ENCODE measurements around the gene FSTL5. TPM values are rescaled to one million over a fixed set of nuclear protein-coding genes. Genes with fewer than 3 reads are reported as not detected.

Gene FSTL5
- polyA plus RNA-seq, 3 donors = not detected

GRCh38 chr4:162075726-162076125, 88.1 kb downstream of the FSTL5 start:
- no peak overlapping the region for H3K27ac ChIP-seq (ENCODE audit: low read depth in 1 of 2, low read length in 2 of 2)
- H3K27ac Mint-ChIP-seq = no peak overlapping the region
- no peaks in the 10 kb centered on the region for H3K4me1 Mint-ChIP-seq
- H3K9me3 ChIP-seq (replicated peaks in 1 of 2; ENCODE audit: control insufficient read depth in 1 of 2, insufficient read depth in 1 of 2, low read length in 2 of 2) = no peaks in the 10 kb centered on the region
- no peaks in the 10 kb centered on the region for H3K36me3 ChIP-seq (replicated peaks in 1 of 2; ENCODE audit: control insufficient read depth in 1 of 2, insufficient read depth in 2 of 2, low read length in 2 of 2)
- H3K27me3 ChIP-seq (ENCODE audit: control insufficient read depth in 2 of 2, insufficient read depth in 2 of 2, low read length in 2 of 2) = no peaks in the 10 kb centered on the region
- H3K4me3 Mint-ChIP-seq = no peak overlapping the region
- H4K20me1 ChIP-seq (ENCODE audit: insufficient read depth, low read length) = no peaks in the 10 kb centered on the region
- no peak for TF ChIP-seq CTCF (IDR thresholded peaks at IDR 0.05)
- no peak overlapping the region for H3K9ac ChIP-seq (ENCODE audit: insufficient read depth, low read length, poor library complexity, severe bottlenecking)
- no peak for DNase-seq
- H3K4me3 ChIP-seq (replicated peaks in 1 of 3; ENCODE audit: low read depth in 2 of 3, low read length in 3 of 3) = no peak overlapping the region
- no peaks in the 10 kb centered on the region for H3K27me3 Mint-ChIP-seq (ENCODE audit: low read depth in 3 of 3)
- H3K9me3 Mint-ChIP-seq = no peaks in the 10 kb centered on the region
- no peak overlapping the region for H2AFZ ChIP-seq (ENCODE audit: insufficient read depth, low read depth, low read length, poor library complexity, severe bottlenecking)
- no peak overlapping the region for H3K4me2 ChIP-seq (replicated peaks; ENCODE audit: extremely low read depth, low read length, poor library complexity, severe bottlenecking)
- H3K79me2 ChIP-seq (ENCODE audit: insufficient read depth, low read length) = no peaks in the 10 kb centered on the region
- H3K4me1 ChIP-seq (ENCODE audit: control insufficient read depth in 1 of 2, insufficient read depth in 2 of 2, low read length in 2 of 2) = no peaks in the 10 kb centered on the region
- intact Hi-C loops (cut with micrococcal nuclease) = no loop called here
- H3K36me3 Mint-ChIP-seq = no peaks in the 10 kb centered on the region
- WGBS (ENCODE audit: insufficient coverage) = no CpG with 5 or more reads among the region's 2 CpGs

- Histone ChIP-seq H3K4me2 (replicated peaks; ENCODE audit: extremely low read depth, low read length, poor library complexity, severe bottlenecking) (no peak overlapping the region), H2AFZ (ENCODE audit: insufficient read depth, low read depth, low read length, poor library complexity, severe bottlenecking) (no peak overlapping the region), H3K9ac (ENCODE audit: insufficient read depth, low read length, poor library complexity, severe bottlenecking) (no peak overlapping the region), H3K79me2 (ENCODE audit: insufficient read depth, low read length) (no peaks in the 10 kb centered on the region), H3K27me3 (ENCODE audit: control insufficient read depth in 2 of 2, insufficient read depth in 2 of 2, low read length in 2 of 2) (no peaks in the 10 kb centered on the region), H3K27ac (ENCODE audit: low read depth in 1 of 2, low read length in 2 of 2) (no peak overlapping the region), H3K9me3 (replicated peaks in 1 of 2; ENCODE audit: control insufficient read depth in 1 of 2, insufficient read depth in 1 of 2, low read length in 2 of 2) (no peaks in the 10 kb centered on the region), H3K4me1 (ENCODE audit: control insufficient read depth in 1 of 2, insufficient read depth in 2 of 2, low read length in 2 of 2) (no peaks in the 10 kb centered on the region), H3K4me3 (replicated peaks in 1 of 3; ENCODE audit: low read depth in 2 of 3, low read length in 3 of 3) (no peak overlapping the region), H4K20me1 (ENCODE audit: insufficient read depth, low read length) (no peaks in the 10 kb centered on the region), H3K36me3 (replicated peaks in 1 of 2; ENCODE audit: control insufficient read depth in 1 of 2, insufficient read depth in 2 of 2, low read length in 2 of 2) (no peaks in the 10 kb centered on the region)
- H3K4me1 Mint-ChIP-seq = no peaks in the 10 kb centered on the region
- H3K27me3 Mint-ChIP-seq (ENCODE audit: low read depth in 3 of 3) = no peaks in the 10 kb centered on the region
- intact Hi-C loops (cut with micrococcal nuclease) = no loop called here
- no peak for TF ChIP-seq CTCF (IDR thresholded peaks at IDR 0.05)
- H3K36me3 Mint-ChIP-seq = no peaks in the 10 kb centered on the region
- H3K4me3 Mint-ChIP-seq = no peak overlapping the region
- H3K9me3 Mint-ChIP-seq = peaks cover 0 to 2% (median 0%) of the 10 kb centered on the region in 7 donors
- no CpG with 5 or more reads among the region's 2 CpGs for WGBS (ENCODE audit: insufficient coverage)
- no peak overlapping the region for H3K27ac Mint-ChIP-seq
- DNase-seq = no peak
These were observed 102.6 kb downstream of the FSTL5 start for GRCh38 chr4:162061214-162061613.
